ENCODE measurements around the gene C19orf25. TPM values are rescaled to one million over a fixed set of nuclear protein-coding genes. Genes with fewer than 3 reads are reported as not detected.

C19orf25 gene
- polyA plus RNA-seq, 1 donor, result 19.5 TPM

GRCh38 chr19:1432507-1432887 lies 46.5 kb downstream of the C19orf25 start:
- no peak for DNase-seq

GRCh38 chr19:1431759-1432506 lies 47.1 kb downstream of the C19orf25 start:
- no peak for DNase-seq

GRCh38 chr19:1430246-1430645 lies 48.8 kb downstream of the C19orf25 start:
- DNase-seq, result no peak

- DNase-seq, result no peak
Measured at GRCh38 chr19:1429750-1430149, 49.3 kb downstream of the C19orf25 start.

- DNase-seq, result no peak
Measured at GRCh38 chr19:1428738-1429391, 50.1 kb downstream of the C19orf25 start.

- no peak for DNase-seq
Measured at GRCh38 chr19:1427221-1427920, 51.6 kb downstream of the C19orf25 start.

GRCh38 chr19:1426736-1427135 lies 52.3 kb downstream of the C19orf25 start:
- DNase-seq, result no peak

GRCh38 chr19:1425902-1426301 lies 53.1 kb downstream of the C19orf25 start:
- no peak for DNase-seq

GRCh38 chr19:1425102-1425837 lies 53.7 kb downstream of the C19orf25 start:
- DNase-seq, result no peak

- DNase-seq, result no peak
Measured at GRCh38 chr19:1424192-1424955, 54.6 kb downstream of the C19orf25 start.

GRCh38 chr19:1423436-1424191 lies 55.4 kb downstream of the C19orf25 start:
- DNase-seq, result no peak

Other genes with a start within 250 kb of the C19orf25 start
- 1.4 TPM for gene CBARP, start 241.2 kb downstream of the C19orf25 start, polyA plus RNA-seq (ENCODE audit: insufficient read length)
- 76.3 TPM for gene ATP5F1D, start 237.5 kb downstream of the C19orf25 start, polyA plus RNA-seq (ENCODE audit: insufficient read length)
- gene MIDN, start 230.6 kb downstream of the C19orf25 start, polyA plus RNA-seq (ENCODE audit: insufficient read length), result 43.8 TPM
- gene CIRBP, start 209.9 kb downstream of the C19orf25 start, polyA plus RNA-seq (ENCODE audit: insufficient read length), result 895 TPM
- gene FAM174C, start 203.7 kb downstream of the C19orf25 start, polyA plus RNA-seq (ENCODE audit: insufficient read length), result 16.2 TPM
- gene EFNA2, start 193.3 kb downstream of the C19orf25 start, polyA plus RNA-seq (ENCODE audit: insufficient read length), result 1.4 TPM
- 40.2 TPM for gene NDUFS7, start 95.3 kb downstream of the C19orf25 start, polyA plus RNA-seq (ENCODE audit: insufficient read length)
- gene GAMT, start 77.7 kb downstream of the C19orf25 start, polyA plus RNA-seq (ENCODE audit: insufficient read length), result 25.7 TPM
- 91.8 TPM for gene DAZAP1, start 71.6 kb downstream of the C19orf25 start, polyA plus RNA-seq (ENCODE audit: insufficient read length)
- 539 TPM for gene RPS15, start 40.8 kb downstream of the C19orf25 start, polyA plus RNA-seq (ENCODE audit: insufficient read length)
- 1.3 TPM for gene APC2, start 29.1 kb downstream of the C19orf25 start, polyA plus RNA-seq (ENCODE audit: insufficient read length)
- gene PCSK4, start 11.1 kb upstream of the C19orf25 start, polyA plus RNA-seq (ENCODE audit: insufficient read length), result 5.0 TPM
- gene REEP6, start 12.0 kb upstream of the C19orf25 start, polyA plus RNA-seq (ENCODE audit: insufficient read length), result 15.7 TPM
- gene ADAMTSL5, start 33.8 kb upstream of the C19orf25 start, polyA plus RNA-seq (ENCODE audit: insufficient read length), result 0.27 TPM
- 0.23 TPM for gene PLK5, start 44.9 kb upstream of the C19orf25 start, polyA plus RNA-seq (ENCODE audit: insufficient read length)
- 19.1 TPM for gene MEX3D, start 89.1 kb upstream of the C19orf25 start, polyA plus RNA-seq (ENCODE audit: insufficient read length)
- gene MBD3, start 113.7 kb upstream of the C19orf25 start, polyA plus RNA-seq (ENCODE audit: insufficient read length), result 47.3 TPM
- 82.3 TPM for gene UQCR11, start 126.2 kb upstream of the C19orf25 start, polyA plus RNA-seq (ENCODE audit: insufficient read length)
- gene TCF3, start 173.4 kb upstream of the C19orf25 start, polyA plus RNA-seq (ENCODE audit: insufficient read length), result 98.9 TPM

Data from left kidney (tissue), 2 donors.